Osteocyte (in vitro differentiated cells): ENCODE results near the gene PMPCA. TPM values are rescaled to one million over a fixed set of nuclear protein-coding genes. Genes with fewer than 3 reads are reported as not detected.

ENCODE experiments used
- DNase-seq: peaks from one replicate; pipeline ENCODE4 v3.0.0; 2021; ENCODE audit warnings: mixed read lengths; ENCODE audit not compliant: unreplicated experiment; ENCODE audit errors: extremely low spot score
- H3K27ac Mint-ChIP-seq: one replicate; pipeline ENCODE4 v1.8.0; 2021; ENCODE audit warnings: mild to moderate bottlenecking, mixed read lengths; ENCODE audit not compliant: unreplicated experiment
- H3K27me3 Mint-ChIP-seq: one replicate; pipeline ENCODE4 v1.8.0; 2021; ENCODE audit warnings: mixed read lengths; ENCODE audit not compliant: unreplicated experiment
- H3K36me3 Mint-ChIP-seq: one replicate; pipeline ENCODE4 v1.8.0; 2021; ENCODE audit warnings: mixed read lengths; ENCODE audit not compliant: unreplicated experiment
- H3K4me1 Mint-ChIP-seq: one replicate; pipeline ENCODE4 v1.8.0; 2021; ENCODE audit warnings: mixed read lengths; ENCODE audit not compliant: unreplicated experiment
- H3K4me3 Mint-ChIP-seq: one replicate; pipeline ENCODE4 v1.8.0; 2021; ENCODE audit warnings: mild to moderate bottlenecking, moderate library complexity, mixed read lengths; ENCODE audit not compliant: unreplicated experiment
- H3K9me3 Mint-ChIP-seq: one replicate; pipeline ENCODE4 v1.8.0; 2021; ENCODE audit warnings: mixed read lengths; ENCODE audit not compliant: unreplicated experiment
- total RNA-seq: library from RNA; stranded (reverse); gene quantifications from 2 replicates; pipeline ENCODE4 v1.2.1, GENCODE V29; 2021
- TF ChIP-seq, protein P1 (sequence below): fragments of 200-600 bp; sonication (generic); IDR thresholded peaks from 2 replicates; pipeline ENCODE4 v1.5.0; 2021; ENCODE audit warnings: antibody characterized with exemption, mild to moderate bottlenecking, moderate library complexity

The PMPCA gene
- total RNA-seq, 1 donor from 2014 or later: 52.8 TPM

GRCh38 chr9:136466155-136466541 is 55.7 kb downstream of the PMPCA start:
- no peaks in the 10 kb centered on the region for H3K27me3 Mint-ChIP-seq
- H3K4me3 Mint-ChIP-seq: no peak overlapping the region
- no peaks in the 10 kb centered on the region for H3K9me3 Mint-ChIP-seq
- no peaks in the 10 kb centered on the region for H3K4me1 Mint-ChIP-seq
- peaks cover 42% of the 10 kb centered on the region for H3K36me3 Mint-ChIP-seq
- no peak overlapping the region for H3K27ac Mint-ChIP-seq
- TF ChIP-seq, protein P1, sequence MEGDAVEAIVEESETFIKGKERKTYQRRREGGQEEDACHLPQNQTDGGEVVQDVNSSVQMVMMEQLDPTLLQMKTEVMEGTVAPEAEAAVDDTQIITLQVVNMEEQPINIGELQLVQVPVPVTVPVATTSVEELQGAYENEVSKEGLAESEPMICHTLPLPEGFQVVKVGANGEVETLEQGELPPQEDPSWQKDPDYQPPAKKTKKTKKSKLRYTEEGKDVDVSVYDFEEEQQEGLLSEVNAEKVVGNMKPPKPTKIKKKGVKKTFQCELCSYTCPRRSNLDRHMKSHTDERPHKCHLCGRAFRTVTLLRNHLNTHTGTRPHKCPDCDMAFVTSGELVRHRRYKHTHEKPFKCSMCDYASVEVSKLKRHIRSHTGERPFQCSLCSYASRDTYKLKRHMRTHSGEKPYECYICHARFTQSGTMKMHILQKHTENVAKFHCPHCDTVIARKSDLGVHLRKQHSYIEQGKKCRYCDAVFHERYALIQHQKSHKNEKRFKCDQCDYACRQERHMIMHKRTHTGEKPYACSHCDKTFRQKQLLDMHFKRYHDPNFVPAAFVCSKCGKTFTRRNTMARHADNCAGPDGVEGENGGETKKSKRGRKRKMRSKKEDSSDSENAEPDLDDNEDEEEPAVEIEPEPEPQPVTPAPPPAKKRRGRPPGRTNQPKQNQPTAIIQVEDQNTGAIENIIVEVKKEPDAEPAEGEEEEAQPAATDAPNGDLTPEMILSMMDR: no peak
- no peak for DNase-seq

GRCh38 chr9:136467766-136468165 is 57.3 kb downstream of the PMPCA start:
- DNase-seq: no peak
- TF ChIP-seq, protein P1: no peak
- peaks cover 35% of the 10 kb centered on the region for H3K36me3 Mint-ChIP-seq
- no peak overlapping the region for H3K27ac Mint-ChIP-seq
- H3K4me1 Mint-ChIP-seq: no peaks in the 10 kb centered on the region
- H3K27me3 Mint-ChIP-seq: no peaks in the 10 kb centered on the region
- no peaks in the 10 kb centered on the region for H3K9me3 Mint-ChIP-seq
- no peak overlapping the region for H3K4me3 Mint-ChIP-seq

DNA sequence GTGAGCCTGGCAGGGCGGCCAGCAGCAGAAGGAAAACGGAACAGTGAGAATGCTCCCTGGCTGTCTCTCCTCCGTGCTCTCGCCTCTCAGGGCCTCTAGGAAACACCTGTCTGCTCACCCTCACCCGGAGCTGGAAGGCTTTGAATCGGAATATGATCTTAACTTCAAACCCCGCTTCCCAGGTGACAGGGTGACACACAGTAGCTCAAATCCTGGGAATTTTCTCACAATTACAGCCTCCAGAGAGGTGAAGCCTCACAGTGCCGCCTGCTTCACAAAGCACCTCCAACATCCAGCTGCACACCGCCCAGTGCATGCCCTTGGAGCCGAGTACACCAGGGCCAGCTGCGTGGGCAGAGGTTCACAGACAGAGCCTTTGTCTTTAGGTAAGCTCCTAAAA is 59.9 kb downstream of the PMPCA start:
- H3K36me3 Mint-ChIP-seq: peaks cover 35% of the 10 kb centered on the region
- no peaks in the 10 kb centered on the region for H3K4me1 Mint-ChIP-seq
- no peak overlapping the region for H3K4me3 Mint-ChIP-seq
- H3K27me3 Mint-ChIP-seq: no peaks in the 10 kb centered on the region
- H3K27ac Mint-ChIP-seq: no peak overlapping the region
- TF ChIP-seq, protein P1: no peak
- no peaks in the 10 kb centered on the region for H3K9me3 Mint-ChIP-seq
- DNase-seq: no peak

DNA sequence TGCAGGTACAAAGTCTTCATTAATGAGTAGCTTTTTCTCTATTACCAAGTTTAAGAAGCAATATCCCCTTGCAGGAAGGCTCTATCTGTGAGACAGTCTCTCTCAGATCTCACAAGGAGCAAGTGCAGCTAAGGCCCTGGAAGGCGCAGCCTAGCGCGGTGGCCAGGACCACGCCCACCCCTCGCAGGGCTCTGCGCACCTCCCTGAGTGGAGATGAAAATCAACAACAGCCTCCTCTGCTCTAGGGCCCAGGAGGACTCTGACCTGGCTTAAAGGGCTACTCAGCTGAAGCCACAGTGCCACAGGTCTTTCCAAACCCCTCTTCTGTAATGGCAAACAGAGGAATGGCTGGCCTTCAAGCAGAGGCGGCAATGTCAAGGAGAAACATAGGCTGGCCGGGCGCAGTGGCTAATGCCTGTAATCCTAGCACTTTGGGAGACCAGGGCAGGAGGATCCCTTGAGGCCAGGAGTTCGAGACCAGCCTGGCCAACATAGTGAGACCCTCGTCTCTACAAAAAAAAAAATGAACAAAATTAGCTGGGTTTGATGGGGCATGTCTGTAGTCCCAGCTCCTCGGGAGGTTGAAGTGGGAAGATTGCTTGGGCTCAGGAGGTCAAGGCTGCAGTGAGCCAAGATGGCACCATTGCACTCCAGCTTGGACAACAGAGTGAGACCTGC is 60.5 kb downstream of the PMPCA start:
- Mint-ChIP-seq H3K36me3 (peaks cover 37% of the 10 kb centered on the region), H3K4me3 (no peak overlapping the region)
- TF ChIP-seq, protein P1: no peak

DNA sequence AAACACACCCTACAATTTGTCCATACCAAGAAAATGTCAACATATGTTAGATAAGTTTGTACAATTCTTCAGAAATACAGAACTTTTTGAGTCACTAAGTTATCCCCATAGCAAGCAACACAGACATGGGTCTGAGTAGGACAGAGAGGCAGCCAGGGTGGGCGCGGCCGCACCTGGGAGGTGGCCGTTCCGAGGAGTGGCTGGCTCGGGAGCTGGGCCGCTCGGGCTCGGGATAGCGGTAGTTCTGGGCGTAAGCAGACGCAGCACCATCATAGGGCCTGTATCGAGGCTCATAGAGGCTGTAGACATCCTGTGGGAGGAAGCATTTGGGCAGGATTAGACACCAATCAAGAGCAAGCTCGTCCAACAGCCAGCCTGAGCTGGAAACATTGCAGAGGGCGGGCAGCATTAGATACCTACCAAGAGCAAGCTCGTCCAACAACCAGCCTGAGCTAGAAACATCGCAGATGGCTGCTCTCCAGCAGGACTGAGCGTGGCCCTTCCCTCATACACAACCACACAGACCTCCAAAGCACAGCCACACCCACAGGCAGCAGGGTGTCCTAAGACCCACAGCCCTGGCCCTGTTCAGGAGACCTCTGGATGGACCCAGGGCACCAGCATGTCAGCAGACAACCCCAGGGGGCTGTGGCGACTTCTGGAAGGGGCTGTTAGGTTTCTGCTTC is 61.5 kb downstream of the PMPCA start:
- Mint-ChIP-seq H3K9me3 (no peaks in the 10 kb centered on the region), H3K4me1 (no peaks in the 10 kb centered on the region), H3K4me3 (no peak overlapping the region), H3K27me3 (no peaks in the 10 kb centered on the region), H3K36me3 (peaks cover 29% of the 10 kb centered on the region), H3K27ac (no peak overlapping the region)
- TF ChIP-seq, protein P1: no peak
- no peak for DNase-seq

More for the DNA sequence above, 60.5 kb downstream of the PMPCA start:
- H3K27me3 Mint-ChIP-seq: no peaks in the 10 kb centered on the region
- H3K27ac Mint-ChIP-seq: no peak overlapping the region
- no peaks in the 10 kb centered on the region for H3K4me1 Mint-ChIP-seq
- no peaks in the 10 kb centered on the region for H3K9me3 Mint-ChIP-seq
- no peak for DNase-seq
